HFFc6 (cell line): ENCODE measurements around the gene FAT1. TPM values are rescaled to one million over a fixed set of nuclear protein-coding genes. Genes with fewer than 3 reads are reported as not detected.

ENCODE experiments used
- DNase-seq: peaks from one replicate; pipeline ENCODE4 v3.0.0-alpha.2; 2018
- H3K27ac Mint-ChIP-seq: 2 replicates; pipeline ENCODE4 v1.8.0; 2020; ENCODE audit warnings: mild to moderate bottlenecking, mixed read lengths
- H3K27me3 Mint-ChIP-seq: 2 replicates; pipeline ENCODE4 v1.8.0; 2021; ENCODE audit warnings: mild to moderate bottlenecking, moderate library complexity, mixed read lengths; ENCODE audit not compliant: insufficient read depth
- H3K36me3 Mint-ChIP-seq: 2 replicates; pipeline ENCODE4 v1.8.0; 2021; ENCODE audit warnings: low read depth, mixed read lengths
- H3K4me1 Mint-ChIP-seq: 2 replicates; pipeline ENCODE4 v1.8.0; 2020; ENCODE audit warnings: low read depth, mixed read lengths
- H3K4me3 Mint-ChIP-seq: 2 replicates; pipeline ENCODE4 v1.8.0; 2020; ENCODE audit warnings: mild to moderate bottlenecking, moderate library complexity, mixed read lengths
- H3K9me3 Mint-ChIP-seq: 2 replicates; pipeline ENCODE4 v1.8.0; 2020; ENCODE audit warnings: mild to moderate bottlenecking, mixed read lengths
- CTCF ChIP-seq: fragments of 200-600 bp; sonication (generic); IDR thresholded peaks from 2 replicates; pipeline ENCODE4 v1.5.0; 2021; ENCODE audit warnings: antibody characterized with exemption, mild to moderate bottlenecking
- total RNA-seq, 6 experiments: library from RNA; stranded (reverse); fragmentation: NEBNext Ultra II Directional; extraction: Animal tissue kit (Norgen Biotek cat#: 25700); gene quantifications; 2 replicates in 1 of 6; 3 replicates in 5 of 6; pipeline ENCODE4 v1.2.3, GENCODE V29; 2021

FAT1 gene
- total RNA-seq, 6 experiments from 2014 or later: 238 to 483 (median 287) TPM

- peaks cover 74% of the 10 kb centered on the region for H3K36me3 Mint-ChIP-seq
Measured at GRCh38 chr4:186624951-186625350, 98.7 kb downstream of the FAT1 start.

GRCh38 chr4:186623546-186623945, 100.1 kb downstream of the FAT1 start:
- Mint-ChIP-seq H3K4me1 (peaks cover 79% of the 10 kb centered on the region), H3K36me3 (peaks cover 76% of the 10 kb centered on the region), H3K27me3 (peaks cover 7% of the 10 kb centered on the region), H3K9me3 (peaks cover 3% of the 10 kb centered on the region; the same call in 1 of the 2 replicates), H3K4me3 (peak overlapping the region; percentile 81), H3K27ac (peak overlapping the region; percentile 93)
- no peak for DNase-seq
- TF ChIP-seq CTCF: no peak

More at GRCh38 chr4:186624951-186625350, 98.7 kb downstream of the FAT1 start:
- Mint-ChIP-seq H3K27me3 (peaks cover 7% of the 10 kb centered on the region; the same call in 1 of the 2 replicates), H3K4me3 (peak overlapping the region; percentile 65), H3K27ac (peak overlapping the region; percentile 93), H3K9me3 (peaks cover 3% of the 10 kb centered on the region; the same call in 1 of the 2 replicates), H3K4me1 (peaks cover 73% of the 10 kb centered on the region)
- peak; percentile 84 for DNase-seq
- TF ChIP-seq CTCF: no peak

- Mint-ChIP-seq H3K9me3 (peaks cover 3% of the 10 kb centered on the region; the same call in 1 of the 2 replicates), H3K4me3 (peak overlapping the region; percentile 81), H3K4me1 (peaks cover 79% of the 10 kb centered on the region), H3K36me3 (peaks cover 76% of the 10 kb centered on the region), H3K27ac (peak overlapping the region; percentile 93), H3K27me3 (peaks cover 10% of the 10 kb centered on the region)
- TF ChIP-seq CTCF: no peak
- peak; percentile 57 for DNase-seq
Measured at GRCh38 chr4:186622788-186623464, 100.7 kb downstream of the FAT1 start.

GRCh38 chr4:186621959-186622553, 101.6 kb downstream of the FAT1 start:
- H3K27me3 Mint-ChIP-seq: peaks cover 10% of the 10 kb centered on the region
- H3K9me3 Mint-ChIP-seq: no peaks in the 10 kb centered on the region
- H3K4me1 Mint-ChIP-seq: peaks cover 77% of the 10 kb centered on the region
- peak; percentile 93 for DNase-seq
- H3K27ac Mint-ChIP-seq: peak overlapping the region; percentile 93
- peak; percentile 75 for TF ChIP-seq CTCF
- peaks cover 74% of the 10 kb centered on the region for H3K36me3 Mint-ChIP-seq
- peak overlapping the region; percentile 81 for H3K4me3 Mint-ChIP-seq

GRCh38 chr4:186619088-186619487, 104.6 kb downstream of the FAT1 start:
- H3K36me3 Mint-ChIP-seq: peaks cover 95% of the 10 kb centered on the region
- H3K27me3 Mint-ChIP-seq: peaks cover 20% of the 10 kb centered on the region
- H3K9me3 Mint-ChIP-seq: peaks cover 2% of the 10 kb centered on the region; the same call in 1 of the 2 replicates
- H3K4me3 Mint-ChIP-seq: no peak overlapping the region
- TF ChIP-seq CTCF: no peak
- no peak for DNase-seq
- H3K4me1 Mint-ChIP-seq: peaks cover 84% of the 10 kb centered on the region
- no peak overlapping the region for H3K27ac Mint-ChIP-seq
